ENCODE results near the gene DPEP3. TPM values are rescaled to one million over a fixed set of nuclear protein-coding genes. Genes with fewer than 3 reads are reported as not detected.
A peak's percentile ranks its signal among the peaks of the same experiment; 100 is the strongest.
"Not testable (repeated sequence)": the region's sequence is repeated elsewhere in the genome, so short reads cannot be mapped to it uniquely, and the experiment has no call there.

DPEP3 gene
- polyA plus RNA-seq, 1 donor from 2014 or later: not detected

DNA sequence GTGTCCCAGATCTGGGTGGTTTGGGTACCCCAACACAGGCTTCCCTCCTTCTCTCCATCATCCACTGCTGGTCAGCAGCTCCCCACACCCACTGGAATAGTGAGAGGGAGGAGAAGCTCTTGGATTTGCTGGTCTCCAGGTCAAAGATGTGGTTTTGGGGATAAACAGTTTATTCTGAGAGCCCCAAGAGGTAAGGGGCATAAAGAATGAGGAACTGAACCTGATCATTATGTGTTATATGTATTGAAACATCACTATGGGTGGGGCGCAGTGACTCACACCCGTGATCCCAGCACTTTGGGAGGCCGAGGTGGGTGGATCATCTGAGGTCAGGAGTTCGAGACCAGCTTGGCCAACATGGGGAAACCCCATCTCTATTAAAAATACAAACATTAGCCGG lies 15.1 kb upstream of the DPEP3 start:
- Histone ChIP-seq H3K4me3 (ENCODE audit: low read length) (no peak overlapping the region), H3K9ac (ENCODE audit: low read length) (no peak overlapping the region), H3K36me3 (ENCODE audit: insufficient read depth, low read length) (no peaks in the 10 kb centered on the region), H3K9me3 (ENCODE audit: low read length) (no peaks in the 10 kb centered on the region), H3K79me2 (replicated peaks; ENCODE audit: insufficient read depth, low read length) (no peaks in the 10 kb centered on the region), H3K4me2 (ENCODE audit: low read length) (no peak overlapping the region), H3K9me2 (ENCODE audit: insufficient read depth, low read length) (no peaks in the 10 kb centered on the region), H3K27ac (ENCODE audit: low read length) (no peak overlapping the region), H4K20me1 (ENCODE audit: insufficient read depth) (no peaks in the 10 kb centered on the region), H3K27me3 (ENCODE audit: insufficient read depth, low read depth, low read length) (no peaks in the 10 kb centered on the region), H3F3A (ENCODE audit: insufficient read depth, low read length, poor library complexity, severe bottlenecking) (no peaks in the 10 kb centered on the region), H2AFZ (ENCODE audit: low read depth, low read length) (no peak overlapping the region)
- no peak for TF ChIP-seq TAF1 (IDR thresholded peaks at IDR 0.05; ENCODE audit: low read depth)
- TF ChIP-seq, protein P1, sequence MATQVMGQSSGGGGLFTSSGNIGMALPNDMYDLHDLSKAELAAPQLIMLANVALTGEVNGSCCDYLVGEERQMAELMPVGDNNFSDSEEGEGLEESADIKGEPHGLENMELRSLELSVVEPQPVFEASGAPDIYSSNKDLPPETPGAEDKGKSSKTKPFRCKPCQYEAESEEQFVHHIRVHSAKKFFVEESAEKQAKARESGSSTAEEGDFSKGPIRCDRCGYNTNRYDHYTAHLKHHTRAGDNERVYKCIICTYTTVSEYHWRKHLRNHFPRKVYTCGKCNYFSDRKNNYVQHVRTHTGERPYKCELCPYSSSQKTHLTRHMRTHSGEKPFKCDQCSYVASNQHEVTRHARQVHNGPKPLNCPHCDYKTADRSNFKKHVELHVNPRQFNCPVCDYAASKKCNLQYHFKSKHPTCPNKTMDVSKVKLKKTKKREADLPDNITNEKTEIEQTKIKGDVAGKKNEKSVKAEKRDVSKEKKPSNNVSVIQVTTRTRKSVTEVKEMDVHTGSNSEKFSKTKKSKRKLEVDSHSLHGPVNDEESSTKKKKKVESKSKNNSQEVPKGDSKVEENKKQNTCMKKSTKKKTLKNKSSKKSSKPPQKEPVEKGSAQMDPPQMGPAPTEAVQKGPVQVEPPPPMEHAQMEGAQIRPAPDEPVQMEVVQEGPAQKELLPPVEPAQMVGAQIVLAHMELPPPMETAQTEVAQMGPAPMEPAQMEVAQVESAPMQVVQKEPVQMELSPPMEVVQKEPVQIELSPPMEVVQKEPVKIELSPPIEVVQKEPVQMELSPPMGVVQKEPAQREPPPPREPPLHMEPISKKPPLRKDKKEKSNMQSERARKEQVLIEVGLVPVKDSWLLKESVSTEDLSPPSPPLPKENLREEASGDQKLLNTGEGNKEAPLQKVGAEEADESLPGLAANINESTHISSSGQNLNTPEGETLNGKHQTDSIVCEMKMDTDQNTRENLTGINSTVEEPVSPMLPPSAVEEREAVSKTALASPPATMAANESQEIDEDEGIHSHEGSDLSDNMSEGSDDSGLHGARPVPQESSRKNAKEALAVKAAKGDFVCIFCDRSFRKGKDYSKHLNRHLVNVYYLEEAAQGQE (IDR thresholded peaks at IDR 0.05; ENCODE audit: borderline replicate concordance): no peak

DNA sequence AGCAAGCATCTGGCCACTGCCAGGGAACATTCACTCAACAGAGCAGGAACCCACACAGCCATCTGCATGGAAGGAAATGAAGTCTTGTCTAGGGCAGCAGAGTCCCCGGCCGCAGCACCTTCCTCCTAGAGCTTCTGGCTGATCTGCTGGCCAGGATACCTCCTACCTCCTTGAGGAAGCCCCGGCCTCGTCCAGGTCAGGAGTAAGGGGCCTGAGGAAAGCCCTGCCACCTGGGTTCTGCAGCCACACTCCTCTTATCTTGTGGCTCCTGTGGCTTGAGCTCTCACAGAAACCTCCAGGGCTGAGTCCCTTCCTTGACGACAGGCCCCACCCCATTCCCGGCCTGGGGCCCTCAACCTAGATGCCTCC lies 13.7 kb upstream of the DPEP3 start:
- H3K9me2 ChIP-seq (ENCODE audit: insufficient read depth, low read length); H3K36me3 ChIP-seq (ENCODE audit: insufficient read depth, low read length); H3K9me3 ChIP-seq (ENCODE audit: low read length); H4K20me1 ChIP-seq (ENCODE audit: insufficient read depth); H3K27me3 ChIP-seq (ENCODE audit: insufficient read depth, low read depth, low read length); H2AFZ ChIP-seq (ENCODE audit: low read depth, low read length); H3K27ac ChIP-seq (ENCODE audit: low read length); H3K4me2 ChIP-seq (ENCODE audit: low read length); H3K4me3 ChIP-seq (ENCODE audit: low read length); H3K9ac ChIP-seq (ENCODE audit: low read length); H3F3A ChIP-seq (ENCODE audit: insufficient read depth, low read length, poor library complexity, severe bottlenecking); H3K79me2 ChIP-seq (replicated peaks; ENCODE audit: insufficient read depth, low read length): not testable (repeated sequence)

DNA sequence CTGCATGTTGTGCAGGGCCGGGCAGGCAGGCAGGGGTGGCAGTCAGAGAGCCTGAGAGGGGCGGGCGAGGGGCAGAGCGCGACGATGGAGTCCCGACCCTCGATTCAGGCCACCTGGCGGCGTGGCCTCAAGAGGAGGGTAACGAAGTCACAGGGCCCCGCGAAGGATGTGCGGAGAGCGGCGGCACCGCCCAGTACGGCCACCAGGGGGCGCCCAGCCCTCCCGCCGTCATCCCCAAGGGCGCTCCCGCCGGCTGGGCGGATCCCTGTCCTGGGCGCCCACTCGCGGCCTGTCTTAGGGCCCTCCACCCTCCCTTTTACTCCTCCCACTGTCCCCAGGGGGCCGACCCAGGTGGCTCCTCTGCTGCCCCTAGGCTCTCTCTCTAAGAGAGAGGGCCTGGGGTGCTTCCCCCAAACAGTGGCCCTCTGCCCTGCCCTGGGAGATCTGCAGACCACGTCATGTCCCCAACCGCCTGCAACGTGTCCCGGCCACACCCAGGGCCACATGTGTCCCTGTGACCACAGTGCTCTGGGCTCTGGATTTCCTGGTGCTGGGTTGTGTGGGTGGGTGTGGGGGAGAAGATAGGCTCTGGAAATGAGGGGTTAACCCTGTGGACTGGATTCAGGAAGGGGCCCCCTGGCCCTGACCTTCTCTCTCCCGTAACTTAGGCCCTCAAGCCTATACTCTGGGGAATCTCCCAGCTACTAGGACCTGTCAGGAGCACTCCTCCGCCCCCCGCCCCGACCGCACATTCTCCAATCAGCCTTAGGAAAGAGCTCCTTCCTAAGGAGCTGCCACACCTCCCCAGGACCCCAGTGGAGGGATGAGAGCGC lies 13.1 kb upstream of the DPEP3 start:
- no peak overlapping the region for H3K4me3 ChIP-seq (ENCODE audit: low read length)
- TF ChIP-seq SMC3 (conservative IDR thresholded peaks at IDR 0.05; ENCODE audit: poor library complexity) (peak; percentile 73), RAD21 (conservative IDR thresholded peaks at IDR 0.05) (peak; percentile 54), EP300 (conservative IDR thresholded peaks at IDR 0.05; ENCODE audit: poor library complexity, severe bottlenecking) (no peak), MXI1 (conservative IDR thresholded peaks at IDR 0.05; ENCODE audit: poor library complexity, severe bottlenecking) (no peak), POLR2AphosphoS5 (IDR thresholded peaks at IDR 0.05) (no peak), EZH2 (IDR thresholded peaks at IDR 0.05; ENCODE audit: borderline replicate concordance, insufficient read depth, low read length, poor library complexity, severe bottlenecking) (no peak), TAF1 (IDR thresholded peaks at IDR 0.05; ENCODE audit: low read depth) (no peak)
- TF ChIP-seq, protein P2, sequence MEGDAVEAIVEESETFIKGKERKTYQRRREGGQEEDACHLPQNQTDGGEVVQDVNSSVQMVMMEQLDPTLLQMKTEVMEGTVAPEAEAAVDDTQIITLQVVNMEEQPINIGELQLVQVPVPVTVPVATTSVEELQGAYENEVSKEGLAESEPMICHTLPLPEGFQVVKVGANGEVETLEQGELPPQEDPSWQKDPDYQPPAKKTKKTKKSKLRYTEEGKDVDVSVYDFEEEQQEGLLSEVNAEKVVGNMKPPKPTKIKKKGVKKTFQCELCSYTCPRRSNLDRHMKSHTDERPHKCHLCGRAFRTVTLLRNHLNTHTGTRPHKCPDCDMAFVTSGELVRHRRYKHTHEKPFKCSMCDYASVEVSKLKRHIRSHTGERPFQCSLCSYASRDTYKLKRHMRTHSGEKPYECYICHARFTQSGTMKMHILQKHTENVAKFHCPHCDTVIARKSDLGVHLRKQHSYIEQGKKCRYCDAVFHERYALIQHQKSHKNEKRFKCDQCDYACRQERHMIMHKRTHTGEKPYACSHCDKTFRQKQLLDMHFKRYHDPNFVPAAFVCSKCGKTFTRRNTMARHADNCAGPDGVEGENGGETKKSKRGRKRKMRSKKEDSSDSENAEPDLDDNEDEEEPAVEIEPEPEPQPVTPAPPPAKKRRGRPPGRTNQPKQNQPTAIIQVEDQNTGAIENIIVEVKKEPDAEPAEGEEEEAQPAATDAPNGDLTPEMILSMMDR (IDR thresholded peaks at IDR 0.05; ENCODE audit: poor library complexity, severe bottlenecking): peak; percentile 76
- no peaks in the 10 kb centered on the region for H4K20me1 ChIP-seq (ENCODE audit: insufficient read depth)
- H3F3A ChIP-seq (ENCODE audit: insufficient read depth, low read length, poor library complexity, severe bottlenecking): no peaks in the 10 kb centered on the region
- H3K9me3 ChIP-seq (ENCODE audit: low read length): no peaks in the 10 kb centered on the region
- H3K36me3 ChIP-seq (ENCODE audit: insufficient read depth, low read length): no peaks in the 10 kb centered on the region
- H3K79me2 ChIP-seq (replicated peaks; ENCODE audit: insufficient read depth, low read length): no peaks in the 10 kb centered on the region
- no peak overlapping the region for H3K4me2 ChIP-seq (ENCODE audit: low read length)
- H3K9me2 ChIP-seq (ENCODE audit: insufficient read depth, low read length): no peaks in the 10 kb centered on the region
- H3K27me3 ChIP-seq (ENCODE audit: insufficient read depth, low read depth, low read length): no peaks in the 10 kb centered on the region
- H3K27ac ChIP-seq (ENCODE audit: low read length): no peak overlapping the region
- H3K9ac ChIP-seq (ENCODE audit: low read length): no peak overlapping the region
- H2AFZ ChIP-seq (ENCODE audit: low read depth, low read length): no peak overlapping the region

Data from neural cell (in vitro differentiated cells).